Measurements from ENCODE around the gene PPARA. TPM values are rescaled to one million over a fixed set of nuclear protein-coding genes. Genes with fewer than 3 reads are reported as not detected.

Gene PPARA
- total RNA-seq, 1 donor from 2014 or later = 101 TPM

DNA sequence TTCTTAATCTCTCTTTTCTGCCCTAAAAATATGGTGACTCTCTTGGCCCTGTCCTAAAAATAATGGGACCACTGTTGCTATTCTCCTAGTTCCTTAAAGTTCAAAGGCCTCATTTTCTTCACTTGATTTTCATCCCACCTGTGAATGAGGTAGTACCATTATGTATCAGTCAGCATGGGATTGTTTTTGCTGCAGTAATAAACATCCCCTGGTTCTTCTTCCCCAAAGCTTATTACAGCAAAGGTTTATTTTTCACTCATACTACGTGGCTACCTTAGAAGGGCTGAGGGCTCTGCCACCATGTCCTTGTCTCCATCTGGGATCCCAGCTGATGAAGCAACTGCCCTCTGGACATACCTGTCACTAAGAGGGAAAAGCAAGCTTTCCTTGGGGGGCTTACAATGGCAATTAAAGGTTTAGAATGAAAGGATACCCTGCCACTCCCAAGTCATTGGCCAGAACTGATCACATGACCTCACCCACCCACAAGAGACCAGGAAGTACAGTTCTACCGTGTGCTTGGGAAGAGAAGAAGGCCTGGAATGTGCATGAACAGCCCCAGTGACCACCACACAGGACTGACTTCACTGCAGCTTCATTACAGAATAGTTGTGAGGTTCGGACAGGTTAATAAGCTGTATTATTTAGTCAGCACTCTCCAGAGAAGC is 125.3 kb downstream of the PPARA start:
- H3K4me1 ChIP-seq = peaks cover 23% of the 10 kb centered on the region
- TF ChIP-seq, protein P1, sequence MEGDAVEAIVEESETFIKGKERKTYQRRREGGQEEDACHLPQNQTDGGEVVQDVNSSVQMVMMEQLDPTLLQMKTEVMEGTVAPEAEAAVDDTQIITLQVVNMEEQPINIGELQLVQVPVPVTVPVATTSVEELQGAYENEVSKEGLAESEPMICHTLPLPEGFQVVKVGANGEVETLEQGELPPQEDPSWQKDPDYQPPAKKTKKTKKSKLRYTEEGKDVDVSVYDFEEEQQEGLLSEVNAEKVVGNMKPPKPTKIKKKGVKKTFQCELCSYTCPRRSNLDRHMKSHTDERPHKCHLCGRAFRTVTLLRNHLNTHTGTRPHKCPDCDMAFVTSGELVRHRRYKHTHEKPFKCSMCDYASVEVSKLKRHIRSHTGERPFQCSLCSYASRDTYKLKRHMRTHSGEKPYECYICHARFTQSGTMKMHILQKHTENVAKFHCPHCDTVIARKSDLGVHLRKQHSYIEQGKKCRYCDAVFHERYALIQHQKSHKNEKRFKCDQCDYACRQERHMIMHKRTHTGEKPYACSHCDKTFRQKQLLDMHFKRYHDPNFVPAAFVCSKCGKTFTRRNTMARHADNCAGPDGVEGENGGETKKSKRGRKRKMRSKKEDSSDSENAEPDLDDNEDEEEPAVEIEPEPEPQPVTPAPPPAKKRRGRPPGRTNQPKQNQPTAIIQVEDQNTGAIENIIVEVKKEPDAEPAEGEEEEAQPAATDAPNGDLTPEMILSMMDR (IDR thresholded peaks at IDR 0.05; ENCODE audit: borderline replicate concordance) = no peak
- peaks cover 90% of the 10 kb centered on the region for H3K36me3 ChIP-seq
- no peak overlapping the region for H3K4me3 ChIP-seq
- intact Hi-C loops (cut with micrococcal nuclease) = no loop called here
- H3K27me3 ChIP-seq (ENCODE audit: low read depth) = no peaks in the 10 kb centered on the region
- no peak for DNase-seq
- no peak overlapping the region for H3K27ac ChIP-seq (replicated peaks)
- no peaks in the 10 kb centered on the region for H3K9me3 ChIP-seq (replicated peaks)

DNA sequence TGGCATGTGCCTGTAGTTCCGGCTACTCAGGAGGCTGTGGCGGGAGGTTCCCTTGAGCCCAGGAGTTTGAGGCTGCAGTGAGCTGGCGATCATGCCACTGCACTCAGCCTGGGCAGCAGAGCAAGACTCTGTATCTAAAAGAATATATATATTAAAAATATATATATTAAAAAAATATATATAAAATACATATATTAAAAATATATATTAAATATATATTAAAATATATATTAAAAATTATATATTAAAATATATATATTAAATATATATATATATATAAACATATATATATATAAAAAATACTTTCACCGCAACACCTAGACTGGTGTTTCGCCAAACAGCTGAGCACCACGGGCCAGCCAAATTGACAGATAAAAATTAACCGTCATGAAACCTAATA is 126.2 kb downstream of the PPARA start:
- TF ChIP-seq, protein P1 (IDR thresholded peaks at IDR 0.05; ENCODE audit: borderline replicate concordance) = no peak
- intact Hi-C loops (cut with micrococcal nuclease) = no loop called here
- peaks cover 95% of the 10 kb centered on the region for H3K36me3 ChIP-seq

DNA sequence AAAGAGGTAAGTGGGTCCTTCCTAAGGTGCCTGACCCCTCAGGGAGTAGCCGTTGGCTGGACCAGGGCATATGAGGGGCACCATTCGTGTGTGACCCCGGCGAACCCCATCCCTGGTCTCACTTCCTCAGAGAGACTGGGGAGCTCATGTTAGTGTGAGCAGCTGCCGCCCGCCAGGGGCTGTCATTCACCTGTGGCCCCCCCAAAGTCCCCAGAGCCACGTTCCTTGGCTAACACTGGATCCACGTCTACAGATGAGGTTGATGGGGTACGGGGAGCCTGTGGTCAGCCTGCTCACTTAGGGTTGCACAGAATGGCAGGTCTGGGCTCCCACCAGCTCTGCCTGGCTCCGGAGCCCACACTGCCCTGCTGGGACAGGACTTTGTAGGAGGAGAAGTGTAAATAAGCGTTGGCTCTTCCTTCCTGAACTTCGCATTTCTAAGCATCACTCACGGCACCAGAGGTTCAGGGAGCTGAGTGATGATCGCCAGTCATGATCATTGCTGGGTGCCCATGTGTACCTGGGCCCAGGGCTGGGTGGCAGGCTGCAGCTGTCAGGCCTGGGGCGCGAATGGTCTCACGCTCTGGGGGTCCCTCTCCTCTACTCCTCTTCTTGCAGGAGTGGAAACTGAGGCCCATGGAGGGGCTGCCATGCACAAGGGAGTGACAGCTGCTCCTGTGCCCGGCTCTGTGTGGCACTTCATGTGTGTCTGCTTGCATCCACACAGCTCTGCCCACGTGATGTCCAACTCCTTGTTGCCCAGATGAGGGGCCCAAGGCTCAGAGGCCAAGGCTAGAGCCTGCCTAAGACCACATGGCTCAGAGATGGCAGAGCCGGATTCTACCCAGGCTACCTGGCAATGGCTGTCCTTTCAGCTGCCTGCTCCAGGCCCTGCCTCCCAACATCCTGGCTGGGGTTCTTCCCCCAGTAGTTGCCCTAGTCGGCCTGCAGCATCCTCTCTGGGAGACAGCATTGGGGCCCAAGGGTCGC is 128.6 kb downstream of the PPARA start:
- H3K36me3 ChIP-seq = peaks cover 95% of the 10 kb centered on the region
- TF ChIP-seq, protein P1 (IDR thresholded peaks at IDR 0.05; ENCODE audit: borderline replicate concordance) = no peak
- intact Hi-C loops (cut with micrococcal nuclease) = no loop called here
- no peaks in the 10 kb centered on the region for H3K9me3 ChIP-seq (replicated peaks)
- H3K27me3 ChIP-seq (ENCODE audit: low read depth) = no peaks in the 10 kb centered on the region
- H3K4me3 ChIP-seq = no peak overlapping the region
- no peak for DNase-seq
- peak overlapping the region; percentile 89 for H3K27ac ChIP-seq (replicated peaks)
- peaks cover 29% of the 10 kb centered on the region for H3K4me1 ChIP-seq

More for the DNA sequence above, 126.2 kb downstream of the PPARA start:
- no peak overlapping the region for H3K27ac ChIP-seq (replicated peaks)
- DNase-seq = no peak
- no peak overlapping the region for H3K4me3 ChIP-seq
- peaks cover 29% of the 10 kb centered on the region for H3K4me1 ChIP-seq
- no peaks in the 10 kb centered on the region for H3K27me3 ChIP-seq (ENCODE audit: low read depth)
- no peaks in the 10 kb centered on the region for H3K9me3 ChIP-seq (replicated peaks)

DNA sequence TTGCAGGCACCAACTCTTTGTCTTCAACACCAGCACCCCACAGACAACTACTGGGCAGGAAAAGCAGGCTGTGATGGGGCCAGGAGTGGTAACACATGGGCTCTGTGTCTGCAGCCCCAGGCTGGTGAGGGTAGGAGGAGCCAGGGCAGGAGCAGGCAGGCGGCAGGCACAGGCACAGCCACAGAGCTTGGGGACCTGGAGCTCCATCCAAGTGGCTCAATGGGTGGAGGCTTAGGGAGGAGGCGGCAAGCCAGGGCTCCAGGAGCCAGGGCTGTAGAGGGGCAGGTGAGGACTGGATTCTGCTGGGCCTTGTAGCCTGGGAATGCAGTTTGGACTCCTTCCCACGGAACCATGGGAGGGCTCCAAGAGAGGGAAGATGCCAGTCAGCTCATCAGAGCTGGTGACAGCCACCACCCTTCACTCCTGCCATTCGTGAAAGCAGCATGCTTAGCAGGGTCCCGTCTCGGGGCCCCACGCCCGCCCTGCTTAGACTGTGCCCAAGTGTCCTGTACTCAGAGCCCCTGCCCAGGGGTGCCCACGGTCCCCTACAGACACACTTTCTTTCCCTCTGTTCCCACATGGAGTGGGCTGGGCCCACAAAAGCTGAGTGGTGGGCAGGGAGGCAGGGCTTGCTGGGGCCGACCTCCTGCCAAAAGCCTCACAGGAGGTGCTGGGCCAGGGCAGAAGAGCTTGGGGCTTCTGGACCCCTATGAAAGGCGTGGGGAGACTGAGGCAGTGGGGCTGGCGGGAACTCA is 129.9 kb downstream of the PPARA start:
- Histone ChIP-seq H3K4me1 (peaks cover 29% of the 10 kb centered on the region), H3K4me3 (no peak overlapping the region), H3K27me3 (ENCODE audit: low read depth) (no peaks in the 10 kb centered on the region), H3K9me3 (replicated peaks) (no peaks in the 10 kb centered on the region), H3K27ac (replicated peaks) (peak overlapping the region; percentile 89), H3K36me3 (peaks cover 95% of the 10 kb centered on the region)
- no peak for DNase-seq
- TF ChIP-seq, protein P1 (IDR thresholded peaks at IDR 0.05; ENCODE audit: borderline replicate concordance) = no peak
- intact Hi-C loops (cut with micrococcal nuclease) = no loop called here

DNA sequence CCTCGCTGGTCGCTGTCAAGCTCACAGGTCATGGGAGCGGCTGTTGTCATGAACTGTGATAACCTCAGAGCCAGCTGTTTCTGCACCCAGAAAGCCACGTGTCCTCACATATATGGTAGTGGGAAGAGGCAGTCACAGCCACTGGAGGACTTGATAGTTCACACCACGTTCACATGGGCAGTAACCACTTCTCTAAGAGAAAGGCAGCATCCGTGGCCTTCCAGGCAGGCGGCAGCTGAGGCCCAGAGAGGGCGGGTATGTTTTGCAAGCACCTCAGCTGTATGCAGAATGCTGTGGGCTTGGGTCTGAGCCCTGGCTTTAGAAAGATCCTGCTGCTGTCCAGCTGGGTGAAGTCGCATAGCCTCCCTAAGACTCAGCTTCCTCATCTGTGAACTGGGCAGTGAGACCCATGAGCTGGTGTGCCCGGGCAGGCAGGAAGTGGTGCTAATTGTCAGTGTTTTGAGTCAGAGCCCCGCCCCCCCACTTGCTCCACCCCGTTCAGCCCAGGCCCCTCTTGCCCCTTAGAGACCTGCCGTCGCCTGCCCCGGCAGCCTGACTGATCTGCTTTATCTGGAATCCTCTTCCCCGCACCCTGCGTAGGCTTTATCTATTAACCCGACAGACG is 130.8 kb downstream of the PPARA start:
- DNase-seq = no peak
- Histone ChIP-seq H3K4me3 (no peak overlapping the region), H3K27me3 (ENCODE audit: low read depth) (no peaks in the 10 kb centered on the region), H3K9me3 (replicated peaks) (no peaks in the 10 kb centered on the region), H3K4me1 (peaks cover 29% of the 10 kb centered on the region), H3K27ac (replicated peaks) (peak overlapping the region; percentile 89), H3K36me3 (peaks cover 95% of the 10 kb centered on the region)
- intact Hi-C loops (cut with micrococcal nuclease) = no loop called here
- TF ChIP-seq, protein P1 (IDR thresholded peaks at IDR 0.05; ENCODE audit: borderline replicate concordance) = no peak

Measured in left ventricle myocardium inferior (tissue), 1 donor.